ENCODE data around the gene HTT. TPM values are rescaled to one million over a fixed set of nuclear protein-coding genes. Genes with fewer than 3 reads are reported as not detected.

Gene HTT
- total and polyA plus RNA-seq, 9 of the 15 experiments (the other 6 are each of a cell fraction or from before 2014, with no cell fraction given) = 0.66 to 31.6 (median 14.7) TPM

DNA sequence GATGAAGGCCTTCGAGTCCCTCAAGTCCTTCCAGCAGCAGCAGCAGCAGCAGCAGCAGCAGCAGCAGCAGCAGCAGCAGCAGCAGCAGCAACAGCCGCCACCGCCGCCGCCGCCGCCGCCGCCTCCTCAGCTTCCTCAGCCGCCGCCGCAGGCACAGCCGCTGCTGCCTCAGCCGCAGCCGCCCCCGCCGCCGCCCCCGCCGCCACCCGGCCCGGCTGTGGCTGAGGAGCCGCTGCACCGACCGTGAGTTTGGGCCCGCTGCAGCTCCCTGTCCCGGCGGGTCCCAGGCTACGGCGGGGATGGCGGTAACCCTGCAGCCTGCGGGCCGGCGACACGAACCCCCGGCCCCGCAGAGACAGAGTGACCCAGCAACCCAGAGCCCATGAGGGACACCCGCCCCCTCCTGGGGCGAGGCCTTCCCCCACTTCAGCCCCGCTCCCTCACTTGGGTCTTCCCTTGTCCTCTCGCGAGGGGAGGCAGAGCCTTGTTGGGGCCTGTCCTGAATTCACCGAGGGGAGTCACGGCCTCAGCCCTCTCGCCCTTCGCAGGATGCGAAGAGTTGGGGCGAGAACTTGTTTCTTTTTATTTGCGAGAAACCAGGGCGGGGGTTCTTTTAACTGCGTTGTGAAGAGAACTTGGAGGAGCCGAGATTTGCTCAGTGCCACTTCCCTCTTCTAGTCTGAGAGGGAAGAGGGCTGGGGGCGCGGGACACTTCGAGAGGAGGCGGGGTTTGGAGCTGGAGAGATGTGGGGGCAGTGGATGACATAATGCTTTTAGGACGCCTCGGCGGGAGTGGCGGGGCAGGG, 568 bp downstream of the HTT start (continued):
- no peak for TF ChIP-seq ZNF23 (CRISPR knock-in tag; IDR thresholded peaks at IDR 0.05)
- no peak for TF ChIP-seq MCM5 (IDR thresholded peaks at IDR 0.05; ENCODE audit: low read depth)
- TF ChIP-seq NFRKB (IDR thresholded peaks at IDR 0.05; ENCODE audit: low read depth) = no peak
- TF ChIP-seq, protein P1, sequence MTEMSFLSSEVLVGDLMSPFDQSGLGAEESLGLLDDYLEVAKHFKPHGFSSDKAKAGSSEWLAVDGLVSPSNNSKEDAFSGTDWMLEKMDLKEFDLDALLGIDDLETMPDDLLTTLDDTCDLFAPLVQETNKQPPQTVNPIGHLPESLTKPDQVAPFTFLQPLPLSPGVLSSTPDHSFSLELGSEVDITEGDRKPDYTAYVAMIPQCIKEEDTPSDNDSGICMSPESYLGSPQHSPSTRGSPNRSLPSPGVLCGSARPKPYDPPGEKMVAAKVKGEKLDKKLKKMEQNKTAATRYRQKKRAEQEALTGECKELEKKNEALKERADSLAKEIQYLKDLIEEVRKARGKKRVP (CRISPR knock-in tag; IDR thresholded peaks at IDR 0.05) = no peak
- TF ChIP-seq, protein P2, sequence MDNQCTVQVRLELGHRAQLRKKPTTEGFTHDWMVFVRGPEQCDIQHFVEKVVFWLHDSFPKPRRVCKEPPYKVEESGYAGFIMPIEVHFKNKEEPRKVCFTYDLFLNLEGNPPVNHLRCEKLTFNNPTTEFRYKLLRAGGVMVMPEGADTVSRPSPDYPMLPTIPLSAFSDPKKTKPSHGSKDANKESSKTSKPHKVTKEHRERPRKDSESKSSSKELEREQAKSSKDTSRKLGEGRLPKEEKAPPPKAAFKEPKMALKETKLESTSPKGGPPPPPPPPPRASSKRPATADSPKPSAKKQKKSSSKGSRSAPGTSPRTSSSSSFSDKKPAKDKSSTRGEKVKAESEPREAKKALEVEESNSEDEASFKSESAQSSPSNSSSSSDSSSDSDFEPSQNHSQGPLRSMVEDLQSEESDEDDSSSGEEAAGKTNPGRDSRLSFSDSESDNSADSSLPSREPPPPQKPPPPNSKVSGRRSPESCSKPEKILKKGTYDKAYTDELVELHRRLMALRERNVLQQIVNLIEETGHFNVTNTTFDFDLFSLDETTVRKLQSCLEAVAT (IDR thresholded peaks at IDR 0.05) = no peak
- TF ChIP-seq ZKSCAN8 (CRISPR knock-in tag; IDR thresholded peaks at IDR 0.05) = no peak
- no peak for TF ChIP-seq NRF1 (conservative IDR thresholded peaks at IDR 0.05 in 1 of 2, IDR thresholded peaks at IDR 0.05 in 1 of 2)
- no peak for TF ChIP-seq ZNF76 (CRISPR knock-in tag; IDR thresholded peaks at IDR 0.05; ENCODE audit: borderline replicate concordance)
- no peak for TF ChIP-seq MCM7 (IDR thresholded peaks at IDR 0.05)
- TF ChIP-seq ZNF121 (CRISPR knock-in tag; conservative IDR thresholded peaks at IDR 0.05) = no peak
- TF ChIP-seq PYGO2 (tag; IDR thresholded peaks at IDR 0.05) = no peak
- TF ChIP-seq, protein P3, sequence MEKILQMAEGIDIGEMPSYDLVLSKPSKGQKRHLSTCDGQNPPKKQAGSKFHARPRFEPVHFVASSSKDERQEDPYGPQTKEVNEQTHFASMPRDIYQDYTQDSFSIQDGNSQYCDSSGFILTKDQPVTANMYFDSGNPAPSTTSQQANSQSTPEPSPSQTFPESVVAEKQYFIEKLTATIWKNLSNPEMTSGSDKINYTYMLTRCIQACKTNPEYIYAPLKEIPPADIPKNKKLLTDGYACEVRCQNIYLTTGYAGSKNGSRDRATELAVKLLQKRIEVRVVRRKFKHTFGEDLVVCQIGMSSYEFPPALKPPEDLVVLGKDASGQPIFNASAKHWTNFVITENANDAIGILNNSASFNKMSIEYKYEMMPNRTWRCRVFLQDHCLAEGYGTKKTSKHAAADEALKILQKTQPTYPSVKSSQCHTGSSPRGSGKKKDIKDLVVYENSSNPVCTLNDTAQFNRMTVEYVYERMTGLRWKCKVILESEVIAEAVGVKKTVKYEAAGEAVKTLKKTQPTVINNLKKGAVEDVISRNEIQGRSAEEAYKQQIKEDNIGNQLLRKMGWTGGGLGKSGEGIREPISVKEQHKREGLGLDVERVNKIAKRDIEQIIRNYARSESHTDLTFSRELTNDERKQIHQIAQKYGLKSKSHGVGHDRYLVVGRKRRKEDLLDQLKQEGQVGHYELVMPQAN (IDR thresholded peaks at IDR 0.05; ENCODE audit: borderline replicate concordance) = no peak
- TF ChIP-seq, protein P4, sequence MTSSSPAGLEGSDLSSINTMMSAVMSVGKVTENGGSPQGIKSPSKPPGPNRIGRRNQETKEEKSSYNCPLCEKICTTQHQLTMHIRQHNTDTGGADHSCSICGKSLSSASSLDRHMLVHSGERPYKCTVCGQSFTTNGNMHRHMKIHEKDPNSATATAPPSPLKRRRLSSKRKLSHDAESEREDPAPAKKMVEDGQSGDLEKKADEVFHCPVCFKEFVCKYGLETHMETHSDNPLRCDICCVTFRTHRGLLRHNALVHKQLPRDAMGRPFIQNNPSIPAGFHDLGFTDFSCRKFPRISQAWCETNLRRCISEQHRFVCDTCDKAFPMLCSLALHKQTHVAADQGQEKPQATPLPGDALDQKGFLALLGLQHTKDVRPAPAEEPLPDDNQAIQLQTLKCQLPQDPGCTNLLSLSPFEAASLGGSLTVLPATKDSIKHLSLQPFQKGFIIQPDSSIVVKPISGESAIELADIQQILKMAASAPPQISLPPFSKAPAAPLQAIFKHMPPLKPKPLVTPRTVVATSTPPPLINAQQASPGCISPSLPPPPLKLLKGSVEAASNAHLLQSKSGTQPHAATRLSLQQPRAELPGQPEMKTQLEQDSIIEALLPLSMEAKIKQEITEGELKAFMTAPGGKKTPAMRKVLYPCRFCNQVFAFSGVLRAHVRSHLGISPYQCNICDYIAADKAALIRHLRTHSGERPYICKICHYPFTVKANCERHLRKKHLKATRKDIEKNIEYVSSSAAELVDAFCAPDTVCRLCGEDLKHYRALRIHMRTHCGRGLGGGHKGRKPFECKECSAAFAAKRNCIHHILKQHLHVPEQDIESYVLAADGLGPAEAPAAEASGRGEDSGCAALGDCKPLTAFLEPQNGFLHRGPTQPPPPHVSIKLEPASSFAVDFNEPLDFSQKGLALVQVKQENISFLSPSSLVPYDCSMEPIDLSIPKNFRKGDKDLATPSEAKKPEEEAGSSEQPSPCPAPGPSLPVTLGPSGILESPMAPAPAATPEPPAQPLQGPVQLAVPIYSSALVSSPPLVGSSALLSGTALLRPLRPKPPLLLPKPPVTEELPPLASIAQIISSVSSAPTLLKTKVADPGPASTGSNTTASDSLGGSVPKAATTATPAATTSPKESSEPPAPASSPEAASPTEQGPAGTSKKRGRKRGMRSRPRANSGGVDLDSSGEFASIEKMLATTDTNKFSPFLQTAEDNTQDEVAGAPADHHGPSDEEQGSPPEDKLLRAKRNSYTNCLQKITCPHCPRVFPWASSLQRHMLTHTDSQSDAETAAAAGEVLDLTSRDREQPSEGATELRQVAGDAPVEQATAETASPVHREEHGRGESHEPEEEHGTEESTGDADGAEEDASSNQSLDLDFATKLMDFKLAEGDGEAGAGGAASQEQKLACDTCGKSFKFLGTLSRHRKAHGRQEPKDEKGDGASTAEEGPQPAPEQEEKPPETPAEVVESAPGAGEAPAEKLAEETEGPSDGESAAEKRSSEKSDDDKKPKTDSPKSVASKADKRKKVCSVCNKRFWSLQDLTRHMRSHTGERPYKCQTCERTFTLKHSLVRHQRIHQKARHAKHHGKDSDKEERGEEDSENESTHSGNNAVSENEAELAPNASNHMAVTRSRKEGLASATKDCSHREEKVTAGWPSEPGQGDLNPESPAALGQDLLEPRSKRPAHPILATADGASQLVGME (CRISPR knock-in tag; IDR thresholded peaks at IDR 0.05) = no peak
- TF ChIP-seq, protein P5, sequence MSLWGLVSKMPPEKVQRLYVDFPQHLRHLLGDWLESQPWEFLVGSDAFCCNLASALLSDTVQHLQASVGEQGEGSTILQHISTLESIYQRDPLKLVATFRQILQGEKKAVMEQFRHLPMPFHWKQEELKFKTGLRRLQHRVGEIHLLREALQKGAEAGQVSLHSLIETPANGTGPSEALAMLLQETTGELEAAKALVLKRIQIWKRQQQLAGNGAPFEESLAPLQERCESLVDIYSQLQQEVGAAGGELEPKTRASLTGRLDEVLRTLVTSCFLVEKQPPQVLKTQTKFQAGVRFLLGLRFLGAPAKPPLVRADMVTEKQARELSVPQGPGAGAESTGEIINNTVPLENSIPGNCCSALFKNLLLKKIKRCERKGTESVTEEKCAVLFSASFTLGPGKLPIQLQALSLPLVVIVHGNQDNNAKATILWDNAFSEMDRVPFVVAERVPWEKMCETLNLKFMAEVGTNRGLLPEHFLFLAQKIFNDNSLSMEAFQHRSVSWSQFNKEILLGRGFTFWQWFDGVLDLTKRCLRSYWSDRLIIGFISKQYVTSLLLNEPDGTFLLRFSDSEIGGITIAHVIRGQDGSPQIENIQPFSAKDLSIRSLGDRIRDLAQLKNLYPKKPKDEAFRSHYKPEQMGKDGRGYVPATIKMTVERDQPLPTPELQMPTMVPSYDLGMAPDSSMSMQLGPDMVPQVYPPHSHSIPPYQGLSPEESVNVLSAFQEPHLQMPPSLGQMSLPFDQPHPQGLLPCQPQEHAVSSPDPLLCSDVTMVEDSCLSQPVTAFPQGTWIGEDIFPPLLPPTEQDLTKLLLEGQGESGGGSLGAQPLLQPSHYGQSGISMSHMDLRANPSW (CRISPR knock-in tag; IDR thresholded peaks at IDR 0.05) = no peak
